GM10248 (cell line): ENCODE measurements around the gene GALNT17.

Experiments used
- CTCF ChIA-PET: fragments of 300-600 bp; sonication (Branson Sonifier 250); formaldehyde crosslinking; extraction: SDS; loops from one replicate; lab custom pipeline; 2021; ENCODE audit warnings: antibody characterized with exemption; lab: Yijun Ruan, JAX
- POLR2A ChIA-PET: fragments of 350-650 bp; sonication (Branson Sonifier 250); formaldehyde crosslinking; extraction: SDS; loops from one replicate; lab custom pipeline; 2020; ENCODE audit warnings: antibody characterized with exemption; lab: Yijun Ruan, JAX
- DNase-seq: peaks from one replicate; pipeline ENCODE4 v3.0.0; 2012; ENCODE audit errors: extremely low spot score
- TF ChIP-seq, protein P1 (sequence below): IDR thresholded peaks from 2 replicates; pipeline ENCODE4 v1.5.1; 2012; ENCODE audit warnings: mild to moderate bottlenecking, low read depth; ENCODE audit errors: extremely low read depth, missing control alignments, control extremely low read depth

Gene GALNT17

DNA sequence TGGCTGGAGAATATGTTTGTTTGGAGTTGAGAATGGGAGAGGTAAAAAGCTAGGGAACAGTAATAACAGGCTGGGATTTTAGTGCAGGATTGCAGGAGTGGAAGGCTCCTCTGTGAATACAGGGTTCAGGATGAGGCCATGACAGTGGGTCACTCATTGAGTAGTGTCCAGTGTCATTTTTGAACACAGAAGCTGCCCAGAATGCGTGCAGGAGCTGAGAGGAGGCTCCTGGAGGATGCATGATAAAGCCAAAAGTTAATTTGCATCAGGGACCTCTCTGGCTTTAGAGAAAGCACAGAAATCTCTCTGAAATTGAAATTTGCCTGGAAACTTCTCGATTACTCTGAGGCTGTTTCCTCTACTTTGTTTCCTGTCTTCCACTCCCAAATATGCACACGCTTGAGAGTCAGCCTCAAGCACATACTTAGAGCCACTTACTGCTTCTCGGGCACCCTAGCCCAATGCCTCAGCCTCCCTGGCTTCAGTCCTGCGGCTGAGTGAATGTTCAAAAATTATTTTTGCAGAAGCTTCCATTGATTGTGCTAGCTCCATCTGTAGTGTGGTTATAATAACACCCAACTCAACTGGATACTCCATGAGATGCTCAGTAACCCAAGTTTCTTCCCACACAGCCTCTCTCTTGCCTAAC lies 1.8 kb upstream of the GALNT17 start:
- TF ChIP-seq, protein P1, sequence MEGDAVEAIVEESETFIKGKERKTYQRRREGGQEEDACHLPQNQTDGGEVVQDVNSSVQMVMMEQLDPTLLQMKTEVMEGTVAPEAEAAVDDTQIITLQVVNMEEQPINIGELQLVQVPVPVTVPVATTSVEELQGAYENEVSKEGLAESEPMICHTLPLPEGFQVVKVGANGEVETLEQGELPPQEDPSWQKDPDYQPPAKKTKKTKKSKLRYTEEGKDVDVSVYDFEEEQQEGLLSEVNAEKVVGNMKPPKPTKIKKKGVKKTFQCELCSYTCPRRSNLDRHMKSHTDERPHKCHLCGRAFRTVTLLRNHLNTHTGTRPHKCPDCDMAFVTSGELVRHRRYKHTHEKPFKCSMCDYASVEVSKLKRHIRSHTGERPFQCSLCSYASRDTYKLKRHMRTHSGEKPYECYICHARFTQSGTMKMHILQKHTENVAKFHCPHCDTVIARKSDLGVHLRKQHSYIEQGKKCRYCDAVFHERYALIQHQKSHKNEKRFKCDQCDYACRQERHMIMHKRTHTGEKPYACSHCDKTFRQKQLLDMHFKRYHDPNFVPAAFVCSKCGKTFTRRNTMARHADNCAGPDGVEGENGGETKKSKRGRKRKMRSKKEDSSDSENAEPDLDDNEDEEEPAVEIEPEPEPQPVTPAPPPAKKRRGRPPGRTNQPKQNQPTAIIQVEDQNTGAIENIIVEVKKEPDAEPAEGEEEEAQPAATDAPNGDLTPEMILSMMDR: no peak
- ChIA-PET CTCF (no interaction called here), POLR2A (no interaction called here)
- DNase-seq: no peak

DNA sequence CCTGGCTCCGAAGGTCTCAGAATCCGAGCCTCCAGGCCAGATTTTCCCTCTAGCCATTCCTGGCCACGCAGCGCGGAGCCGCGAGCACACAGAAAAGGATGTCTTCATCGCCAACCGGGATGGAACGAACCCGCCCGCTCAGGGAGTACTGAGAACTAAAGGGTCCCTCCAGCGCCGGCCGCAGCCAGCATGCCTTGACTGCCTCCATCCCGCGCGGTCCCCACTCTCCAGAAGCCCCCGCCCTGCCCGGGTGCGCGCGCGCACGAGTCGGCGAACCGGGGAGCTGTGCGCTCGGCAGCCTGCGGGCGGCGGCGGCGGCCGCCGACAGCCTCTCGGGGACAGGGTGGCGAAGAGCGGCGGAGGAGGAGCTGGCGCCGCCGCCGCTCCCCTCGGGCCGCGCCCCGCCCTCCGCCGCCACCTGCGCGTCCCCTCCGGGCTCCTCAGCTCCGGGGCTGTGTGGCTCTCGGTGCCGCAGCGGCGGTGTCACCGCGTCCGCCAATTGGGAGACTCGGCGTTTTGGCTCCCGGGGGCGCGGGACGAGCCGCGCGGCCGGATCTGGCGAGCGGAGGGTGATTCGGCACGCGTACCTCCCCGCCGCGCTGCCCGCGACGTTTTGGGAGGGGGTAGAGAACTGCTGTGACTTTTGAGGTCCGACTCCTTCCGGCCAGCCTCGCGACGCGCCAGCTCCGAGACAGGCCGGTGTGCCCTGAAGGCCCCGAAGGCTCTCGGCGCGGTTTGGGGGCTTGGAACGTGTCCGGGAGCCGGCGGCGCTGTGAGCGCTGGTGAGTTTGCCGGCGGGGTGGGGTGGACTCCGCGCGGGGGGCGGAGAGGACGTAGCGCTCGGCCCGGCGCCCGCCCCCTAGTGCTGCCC lies 453 bp upstream of the GALNT17 start:
- ChIA-PET CTCF (no interaction called here), POLR2A (no interaction called here)
- DNase-seq: no peak
- TF ChIP-seq, protein P1: no peak

GRCh38 chr7:71132377-71133231 lies 660 bp downstream of the GALNT17 start:
- ChIA-PET CTCF (no interaction called here), POLR2A (no interaction called here)
- TF ChIP-seq, protein P1: no peak
- DNase-seq: no peak

DNA sequence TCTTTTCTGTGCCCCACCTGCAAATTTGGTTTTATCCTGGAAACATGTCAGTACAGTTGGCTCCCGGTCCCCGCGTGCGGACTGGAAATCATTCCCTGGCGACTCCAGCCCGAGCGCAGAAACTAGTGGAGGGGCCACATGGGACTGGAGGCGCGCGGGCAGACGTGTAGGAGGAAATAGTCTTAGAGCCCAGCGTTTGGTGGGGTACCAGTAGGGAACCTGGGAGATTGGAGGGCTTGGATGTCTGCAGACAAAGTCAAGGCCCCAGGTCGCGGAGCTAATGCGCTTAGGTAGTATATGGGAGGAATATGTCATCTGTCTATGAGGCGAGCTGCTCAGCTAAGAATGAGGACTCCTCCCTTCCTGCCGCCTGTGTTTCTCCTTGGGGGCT lies 1.3 kb downstream of the GALNT17 start:
- DNase-seq: no peak
- TF ChIP-seq, protein P1: no peak
- POLR2A ChIA-PET: no interaction called here
- CTCF ChIA-PET: no interaction called here

- ChIA-PET CTCF (no interaction called here), POLR2A (no interaction called here)
- DNase-seq: no peak
- TF ChIP-seq, protein P1: no peak
Observed at GRCh38 chr7:71133856-71134255, 1.9 kb downstream of the GALNT17 start.

GRCh38 chr7:71135116-71135515 lies 3.2 kb downstream of the GALNT17 start:
- DNase-seq: no peak
- TF ChIP-seq, protein P1: no peak
- ChIA-PET POLR2A (no interaction called here), CTCF (no interaction called here)
